Activated T-cell treated with anti-CD3 and anti-CD28 coated beads for 48 hours (primary cell): ENCODE data around the gene PLIN5.
"Not testable (repeated sequence)": the region's sequence is repeated elsewhere in the genome, so short reads cannot be mapped to it uniquely, and the experiment has no call there.

ENCODE experiments used
- DNase-seq: peaks from one replicate; pipeline ENCODE4 v3.0.0-alpha.2; 2020; ENCODE audit warnings: low read depth

The PLIN5 gene

GRCh38 chr19:4567584-4568071 lies 32.6 kb upstream of the PLIN5 start:
- DNase-seq = peak; percentile 54

GRCh38 chr19:4566402-4567051 lies 31.5 kb upstream of the PLIN5 start:
- DNase-seq = no peak

- DNase-seq = not testable (repeated sequence)
Observed at GRCh38 chr19:4563562-4563961, 28.5 kb upstream of the PLIN5 start.

GRCh38 chr19:4562085-4562484 lies 27.1 kb upstream of the PLIN5 start:
- not testable (repeated sequence) for DNase-seq

- DNase-seq = no peak
Observed at GRCh38 chr19:4559569-4559968, 24.5 kb upstream of the PLIN5 start, which contains the start of gene SEMA6B. SEMA6B (minus strand) TSS chr19:4559684; CDS start chr19:4558457, 1,227 bp downstream.

GRCh38 chr19:4557971-4558941 lies 23.2 kb upstream of the PLIN5 start:
- DNase-seq = peak; percentile 42

GRCh38 chr19:4557144-4557970 lies 22.3 kb upstream of the PLIN5 start:
- DNase-seq = no peak

GRCh38 chr19:4556597-4557127 lies 21.6 kb upstream of the PLIN5 start:
- peak; percentile 44 for DNase-seq

- no peak for DNase-seq
Observed at GRCh38 chr19:4555657-4556561, 20.9 kb upstream of the PLIN5 start.

- DNase-seq = no peak
Observed at GRCh38 chr19:4554717-4555116, 19.7 kb upstream of the PLIN5 start.

GRCh38 chr19:4553775-4554174 lies 18.8 kb upstream of the PLIN5 start:
- no peak for DNase-seq

GRCh38 chr19:4553092-4553695 lies 18.2 kb upstream of the PLIN5 start:
- DNase-seq = no peak

- no peak for DNase-seq
Observed at GRCh38 chr19:4552525-4552819, 17.4 kb upstream of the PLIN5 start.

- no peak for DNase-seq
Observed at GRCh38 chr19:4550479-4551050, 15.5 kb upstream of the PLIN5 start.

- DNase-seq = no peak
Observed at GRCh38 chr19:4550018-4550417, 15.0 kb upstream of the PLIN5 start.

GRCh38 chr19:4548238-4548584 lies 13.2 kb upstream of the PLIN5 start:
- DNase-seq = no peak

GRCh38 chr19:4547303-4548237 lies 12.5 kb upstream of the PLIN5 start:
- DNase-seq = peak; percentile 21

- no peak for DNase-seq
Observed at GRCh38 chr19:4543842-4544647, 9.0 kb upstream of the PLIN5 start.
